HEK293 (cell line): ENCODE measurements around the gene IGF2BP2.

Experiments
- GLIS1 ChIP-seq: fragments of 450-650 bp; formaldehyde crosslinking; IDR thresholded peaks from 2 replicates; pipeline ENCODE4 v1.5.1; 2016; ENCODE audit warnings: missing biosample characterization, missing genetic modification characterization
- SCRT1 ChIP-seq: fragments of 450-650 bp; formaldehyde crosslinking; IDR thresholded peaks from 2 replicates; pipeline ENCODE4 v1.5.1; 2016; ENCODE audit warnings: missing biosample characterization, missing genetic modification characterization, borderline replicate concordance
- ZBTB21 ChIP-seq: fragments of 450-650 bp; formaldehyde crosslinking; IDR thresholded peaks from 2 replicates; pipeline ENCODE4 v1.5.1; 2017; ENCODE audit warnings: missing biosample characterization, missing genetic modification characterization
- ZNF202 ChIP-seq: fragments of 450-650 bp; formaldehyde crosslinking; IDR thresholded peaks from 2 replicates; pipeline ENCODE4 v1.5.1; 2016; ENCODE audit warnings: missing biosample characterization, missing genetic modification characterization, borderline replicate concordance
- ZNF664 ChIP-seq: fragments of 450-650 bp; formaldehyde crosslinking; IDR thresholded peaks from 2 replicates; pipeline ENCODE4 v1.5.1; 2016; ENCODE audit warnings: missing biosample characterization, missing genetic modification characterization
- ZXDB ChIP-seq: fragments of 450-650 bp; formaldehyde crosslinking; IDR thresholded peaks from 2 replicates; pipeline ENCODE4 v1.5.1; 2016; ENCODE audit warnings: missing biosample characterization, missing genetic modification characterization
- TF ChIP-seq, protein P1 (sequence below): fragments of 450-650 bp; formaldehyde crosslinking; IDR thresholded peaks from 2 replicates; pipeline ENCODE4 v1.5.1; 2016; ENCODE audit warnings: missing biosample characterization, missing genetic modification characterization

DNA sequence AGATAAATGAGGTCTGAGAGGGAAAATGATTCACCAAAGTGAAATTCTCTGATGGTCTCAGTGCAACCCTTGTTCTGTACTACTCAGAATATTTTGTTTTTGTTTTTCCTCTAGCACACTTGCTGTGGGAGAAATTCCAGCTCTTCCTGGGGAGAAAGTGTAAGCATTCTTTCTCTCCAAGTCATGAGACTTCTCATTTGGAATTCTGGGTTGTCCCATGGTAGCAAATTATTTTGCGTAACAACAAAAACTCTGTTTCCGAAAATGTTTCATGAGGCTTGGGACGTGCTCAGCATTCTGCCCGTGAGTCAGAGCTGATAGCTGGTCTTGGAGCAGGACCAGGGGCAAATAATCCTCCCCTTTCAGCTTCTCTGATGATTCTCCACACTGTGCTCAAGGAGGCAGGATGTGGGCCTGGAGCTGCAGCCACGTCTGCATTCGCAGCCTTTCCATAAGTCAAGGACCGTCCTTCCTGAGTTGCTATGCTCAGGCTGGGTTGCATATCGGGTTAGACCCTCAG lies 168.5 kb downstream of the IGF2BP2 start:
- TF ChIP-seq, protein P1, sequence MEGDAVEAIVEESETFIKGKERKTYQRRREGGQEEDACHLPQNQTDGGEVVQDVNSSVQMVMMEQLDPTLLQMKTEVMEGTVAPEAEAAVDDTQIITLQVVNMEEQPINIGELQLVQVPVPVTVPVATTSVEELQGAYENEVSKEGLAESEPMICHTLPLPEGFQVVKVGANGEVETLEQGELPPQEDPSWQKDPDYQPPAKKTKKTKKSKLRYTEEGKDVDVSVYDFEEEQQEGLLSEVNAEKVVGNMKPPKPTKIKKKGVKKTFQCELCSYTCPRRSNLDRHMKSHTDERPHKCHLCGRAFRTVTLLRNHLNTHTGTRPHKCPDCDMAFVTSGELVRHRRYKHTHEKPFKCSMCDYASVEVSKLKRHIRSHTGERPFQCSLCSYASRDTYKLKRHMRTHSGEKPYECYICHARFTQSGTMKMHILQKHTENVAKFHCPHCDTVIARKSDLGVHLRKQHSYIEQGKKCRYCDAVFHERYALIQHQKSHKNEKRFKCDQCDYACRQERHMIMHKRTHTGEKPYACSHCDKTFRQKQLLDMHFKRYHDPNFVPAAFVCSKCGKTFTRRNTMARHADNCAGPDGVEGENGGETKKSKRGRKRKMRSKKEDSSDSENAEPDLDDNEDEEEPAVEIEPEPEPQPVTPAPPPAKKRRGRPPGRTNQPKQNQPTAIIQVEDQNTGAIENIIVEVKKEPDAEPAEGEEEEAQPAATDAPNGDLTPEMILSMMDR = no peak
- TF ChIP-seq ZXDB (tag by site-specific recombination) = no peak
- no peak for TF ChIP-seq GLIS1
- TF ChIP-seq ZNF664 (tag by site-specific recombination) = no peak
- TF ChIP-seq ZBTB21 (tag by site-specific recombination) = no peak
- no peak for TF ChIP-seq ZNF202
- no peak for TF ChIP-seq SCRT1 (tag by site-specific recombination)
